Choroid plexus epithelial cell (primary cell): ENCODE measurements around the gene RABGGTA.
"Not testable (repeated sequence)": the region's sequence is repeated elsewhere in the genome, so short reads cannot be mapped to it uniquely, and the experiment has no call there.

ENCODE experiments used
- DNase-seq: peaks from one replicate; pipeline ENCODE4 v3.0.0-alpha.2; 2010; ENCODE audit warnings: low read depth
- H3K4me3 ChIP-seq: 2 replicates; pipeline ENCODE4 v1.5.1; 2011; ENCODE audit warnings: low read depth, mild to moderate bottlenecking, control low read depth, low read length, moderate library complexity
- TF ChIP-seq, protein P1 (sequence below): conservative IDR thresholded peaks from 2 replicates; pipeline ENCODE4 v1.5.1; 2011; ENCODE audit warnings: low read depth, mild to moderate bottlenecking, control low read depth, inconsistent platforms, low read length, moderate library complexity

The RABGGTA gene

GRCh38 chr14:24231263-24232120 lies 39.9 kb downstream of the RABGGTA start:
- peak overlapping the region; percentile 89 for H3K4me3 ChIP-seq
- TF ChIP-seq, protein P1, sequence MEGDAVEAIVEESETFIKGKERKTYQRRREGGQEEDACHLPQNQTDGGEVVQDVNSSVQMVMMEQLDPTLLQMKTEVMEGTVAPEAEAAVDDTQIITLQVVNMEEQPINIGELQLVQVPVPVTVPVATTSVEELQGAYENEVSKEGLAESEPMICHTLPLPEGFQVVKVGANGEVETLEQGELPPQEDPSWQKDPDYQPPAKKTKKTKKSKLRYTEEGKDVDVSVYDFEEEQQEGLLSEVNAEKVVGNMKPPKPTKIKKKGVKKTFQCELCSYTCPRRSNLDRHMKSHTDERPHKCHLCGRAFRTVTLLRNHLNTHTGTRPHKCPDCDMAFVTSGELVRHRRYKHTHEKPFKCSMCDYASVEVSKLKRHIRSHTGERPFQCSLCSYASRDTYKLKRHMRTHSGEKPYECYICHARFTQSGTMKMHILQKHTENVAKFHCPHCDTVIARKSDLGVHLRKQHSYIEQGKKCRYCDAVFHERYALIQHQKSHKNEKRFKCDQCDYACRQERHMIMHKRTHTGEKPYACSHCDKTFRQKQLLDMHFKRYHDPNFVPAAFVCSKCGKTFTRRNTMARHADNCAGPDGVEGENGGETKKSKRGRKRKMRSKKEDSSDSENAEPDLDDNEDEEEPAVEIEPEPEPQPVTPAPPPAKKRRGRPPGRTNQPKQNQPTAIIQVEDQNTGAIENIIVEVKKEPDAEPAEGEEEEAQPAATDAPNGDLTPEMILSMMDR = no peak
- DNase-seq = no peak

GRCh38 chr14:24228902-24229301 lies 42.5 kb downstream of the RABGGTA start:
- TF ChIP-seq, protein P1 = no peak
- no peak overlapping the region for H3K4me3 ChIP-seq
- no peak for DNase-seq

- no peak for DNase-seq
- TF ChIP-seq, protein P1 = no peak
- H3K4me3 ChIP-seq = no peak overlapping the region
Observed at GRCh38 chr14:24226473-24226872, 44.9 kb downstream of the RABGGTA start.

- no peak overlapping the region for H3K4me3 ChIP-seq
- TF ChIP-seq, protein P1 = no peak
- DNase-seq = peak; percentile 91
Observed at GRCh38 chr14:24224618-24225071, 46.8 kb downstream of the RABGGTA start.

DNA sequence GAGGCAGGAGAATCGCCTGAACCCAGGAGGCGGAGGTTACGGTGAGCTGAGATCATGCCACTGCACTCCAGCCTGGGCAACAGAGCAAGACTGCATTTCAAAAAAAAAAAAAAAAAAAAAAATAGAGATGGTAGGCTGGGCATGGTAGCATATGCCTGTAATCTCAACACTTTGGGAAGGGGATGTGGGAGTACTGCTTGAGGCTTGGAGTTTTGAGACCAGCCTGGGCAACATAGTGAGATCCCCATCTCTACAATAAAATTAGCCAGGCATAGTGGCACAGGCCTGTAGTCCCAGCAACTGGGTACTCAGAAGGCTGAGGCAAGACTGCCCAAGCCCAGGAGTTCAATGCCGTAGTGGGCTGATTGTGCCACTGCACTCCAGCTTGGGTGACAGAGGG lies 48.4 kb downstream of the RABGGTA start:
- H3K4me3 ChIP-seq, DNase-seq: not testable (repeated sequence)

- TF ChIP-seq, protein P1 = no peak
- no peak overlapping the region for H3K4me3 ChIP-seq
- DNase-seq = no peak
Observed at GRCh38 chr14:24219521-24219920, 51.9 kb downstream of the RABGGTA start.

DNA sequence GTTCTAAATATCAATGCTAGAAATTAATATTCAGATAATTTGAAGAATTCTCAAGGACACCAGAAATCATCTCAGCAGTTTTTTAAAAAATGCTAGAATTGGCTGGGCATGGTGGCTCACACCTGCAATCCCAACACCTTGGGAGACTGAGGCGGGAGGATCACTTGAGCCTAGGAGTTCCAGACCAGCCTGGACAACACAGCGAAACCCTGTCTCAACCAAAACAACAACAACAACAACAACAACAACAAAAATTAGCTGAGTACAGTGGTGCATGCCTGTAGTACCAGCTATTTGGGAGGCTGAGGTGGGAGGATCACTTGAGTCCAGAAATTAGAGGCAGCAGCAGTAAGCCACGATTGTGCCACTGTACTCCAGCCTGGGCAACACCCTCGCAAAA lies 52.3 kb downstream of the RABGGTA start:
- TF ChIP-seq, protein P1 = no peak
- H3K4me3 ChIP-seq = no peak overlapping the region
- DNase-seq = no peak

DNA sequence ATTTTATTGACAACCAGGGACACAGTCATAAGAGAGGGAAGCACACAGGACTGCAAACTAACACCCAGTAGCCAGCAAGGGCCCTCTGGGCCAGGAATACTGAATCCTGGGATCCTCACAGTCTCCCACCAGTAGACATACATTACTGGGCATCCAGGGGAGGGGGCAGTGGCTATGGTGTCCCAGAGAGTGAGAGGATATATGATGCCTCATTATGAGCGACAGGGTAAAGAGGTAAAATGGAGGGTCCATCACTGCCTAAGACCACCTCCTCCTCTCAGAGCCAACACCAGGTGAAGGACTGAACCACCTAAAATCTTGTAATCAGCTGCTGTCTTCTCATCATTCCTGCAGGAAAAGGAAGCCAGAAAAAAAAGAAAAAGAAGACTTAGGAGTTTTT lies 54.5 kb downstream of the RABGGTA start:
- not testable (repeated sequence) for H3K4me3 ChIP-seq, DNase-seq
